DMS153 treated with DMSO at 0.1 percent for 48 hours (cell line): ENCODE results near the gene FBXO46.
"Not testable (repeated sequence)": the region's sequence is repeated elsewhere in the genome, so short reads cannot be mapped to it uniquely, and the experiment has no call there.

Experiments
- DNase-seq: peaks from one replicate; lab custom pipeline; 2025; ENCODE audit not compliant: unreplicated experiment; lab: John Stamatoyannopoulos, UW

FBXO46 gene

GRCh38 chr19:45729800-45730290 lies 851 bp downstream of the FBXO46 start:
- no peak for DNase-seq

- DNase-seq = not testable (repeated sequence)
These were observed 2.0 kb downstream of the FBXO46 start for GRCh38 chr19:45728683-45729082.

- DNase-seq = not testable (repeated sequence)
These were observed 10.6 kb downstream of the FBXO46 start for GRCh38 chr19:45720065-45720464.

- DNase-seq = no peak
These were observed 12.6 kb downstream of the FBXO46 start for GRCh38 chr19:45717983-45718650.

GRCh38 chr19:45717131-45717982 lies 13.3 kb downstream of the FBXO46 start:
- peak; percentile 95 for DNase-seq

- no peak for DNase-seq
These were observed 14.2 kb downstream of the FBXO46 start for GRCh38 chr19:45716359-45717130.

- DNase-seq = no peak
These were observed 15.6 kb downstream of the FBXO46 start for GRCh38 chr19:45715139-45715538.

- no peak for DNase-seq
These were observed 17.6 kb downstream of the FBXO46 start for GRCh38 chr19:45713141-45713540.

- no peak for DNase-seq
These were observed 18.0 kb downstream of the FBXO46 start for GRCh38 chr19:45712699-45713067.

- no peak for DNase-seq
These were observed 18.6 kb downstream of the FBXO46 start for GRCh38 chr19:45711851-45712698.

GRCh38 chr19:45710356-45711130 lies 20.2 kb downstream of the FBXO46 start:
- DNase-seq = no peak

- DNase-seq = no peak
These were observed 24.8 kb downstream of the FBXO46 start for GRCh38 chr19:45705710-45706415.

GRCh38 chr19:45705115-45705514 lies 25.6 kb downstream of the FBXO46 start:
- no peak for DNase-seq

- no peak for DNase-seq
These were observed 29.0 kb downstream of the FBXO46 start for GRCh38 chr19:45701676-45702075.

- peak; percentile 19 for DNase-seq
These were observed 37.4 kb downstream of the FBXO46 start for GRCh38 chr19:45693106-45693788.

GRCh38 chr19:45692187-45693105 lies 38.2 kb downstream of the FBXO46 start, which contains the start of gene QPCTL:
Gene QPCTL (plus strand): TSS chr19:45692666. CDS start chr19:45692704, 38 bp downstream.
- peak; percentile 96 for DNase-seq

- peak; percentile 95 for DNase-seq
These were observed 39.0 kb downstream of the FBXO46 start, which contains the start of gene SNRPD2 for GRCh38 chr19:45691516-45692186. Gene SNRPD2 (minus strand): TSS chr19:45691953. CDS start chr19:45691888, 65 bp downstream.
